ENCODE measurements around the gene WSCD2. TPM values are rescaled to one million over a fixed set of nuclear protein-coding genes. Genes with fewer than 3 reads are reported as not detected.

WSCD2 gene
- polyA plus RNA-seq, 1 donor (not counting 4 experiments of a cell fraction or from before 2014, with no cell fraction given): not detected

DNA sequence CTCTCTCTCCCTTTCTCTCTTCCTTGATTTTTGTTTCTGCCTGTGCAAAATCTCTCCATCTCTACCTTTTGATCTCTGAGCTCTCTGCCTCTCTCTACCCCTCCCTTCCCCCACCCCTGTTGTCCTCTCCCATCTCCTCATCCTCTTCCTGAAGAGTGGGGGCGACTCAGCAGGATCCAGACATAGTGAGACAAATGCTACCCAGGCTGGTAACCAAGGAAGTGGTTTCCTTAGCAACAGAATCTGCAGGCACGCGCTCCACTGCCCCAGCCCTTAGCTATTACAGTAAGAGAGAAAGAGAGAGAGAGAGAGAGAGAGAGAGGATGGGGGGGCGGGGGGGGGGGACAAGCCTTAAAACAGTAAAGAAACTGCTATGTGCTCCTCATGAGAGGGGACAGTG lies 124.5 kb downstream of the WSCD2 start:
- Histone ChIP-seq H3K4me1 (ENCODE audit: control insufficient read depth, extremely low read depth, insufficient read depth, low read length) (no peaks in the 10 kb centered on the region), H3K4me3 (ENCODE audit: control insufficient read depth in 2 of 3, extremely low read depth in 1 of 3, insufficient read depth in 2 of 3, low read depth in 1 of 3, low read length in 3 of 3) (no peak overlapping the region), H3K27me3 (ENCODE audit: control insufficient read depth, extremely low read depth, insufficient read depth, low read length) (no peaks in the 10 kb centered on the region), H3K4me2 (ENCODE audit: control insufficient read depth, extremely low read depth, insufficient read depth, low read depth, low read length) (no peak overlapping the region), H3K27ac (ENCODE audit: control insufficient read depth, insufficient read depth, low read length) (no peak overlapping the region), H2AFZ (ENCODE audit: control insufficient read depth, low read length) (no peak overlapping the region), H3K9me1 (ENCODE audit: control insufficient read depth, extremely low read depth, insufficient read depth, low read length) (no peaks in the 10 kb centered on the region), H3K36me3 (ENCODE audit: control insufficient read depth in 2 of 2, extremely low read depth in 1 of 2, insufficient read depth in 2 of 2, low read length in 2 of 2) (no peaks in the 10 kb centered on the region), H3K79me2 (ENCODE audit: control insufficient read depth, insufficient read depth, low read length) (no peaks in the 10 kb centered on the region), H3K9me3 (ENCODE audit: control insufficient read depth, low read depth, low read length) (no peaks in the 10 kb centered on the region), H3K9ac (ENCODE audit: control insufficient read depth, extremely low read depth, insufficient read depth, low read length) (no peak overlapping the region), H4K20me1 (ENCODE audit: control insufficient read depth, extremely low read depth, insufficient read depth, low read length) (no peaks in the 10 kb centered on the region)
- no peak for FAIRE-seq
- DNase-seq (ENCODE audit: low read depth, low spot score): no peak
- TF ChIP-seq EZH2 (IDR thresholded peaks at IDR 0.05; ENCODE audit: low read length) (no peak), CTCF (optimal IDR thresholded peaks at IDR 0.05 in 1 of 3, IDR thresholded peaks at IDR 0.05 in 1 of 3, conservative IDR thresholded peaks at IDR 0.05 in 1 of 3; ENCODE audit: extremely low read depth in 1 of 3, insufficient read depth in 2 of 3, low read length in 3 of 3) (no peak)
- dilution Hi-C loops (cut with MboI; ENCODE audit: extremely low pct_ligation_motif_present, low sequenced_read_pairs): no loop called here

DNA sequence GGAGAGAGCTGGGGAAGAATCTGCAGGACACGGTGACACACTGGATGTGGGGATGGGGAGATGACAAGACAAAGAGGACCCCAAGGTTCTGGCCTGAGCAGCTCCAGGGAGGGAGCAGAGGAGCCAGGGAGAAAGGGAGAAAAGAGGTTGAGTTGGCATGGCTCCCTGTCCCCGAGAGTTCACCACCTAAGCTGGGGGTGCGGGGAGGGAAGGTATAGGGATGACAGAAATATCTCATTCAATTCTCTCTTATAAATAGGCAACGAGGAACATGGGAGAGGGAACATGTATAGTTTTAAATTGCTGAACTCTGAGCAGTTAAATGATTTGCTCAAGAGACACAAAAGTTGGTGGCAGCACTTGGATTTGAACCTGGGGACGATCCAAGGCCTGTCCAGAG lies 124.9 kb downstream of the WSCD2 start:
- H3K36me3 ChIP-seq (ENCODE audit: control insufficient read depth in 2 of 2, extremely low read depth in 1 of 2, insufficient read depth in 2 of 2, low read length in 2 of 2): no peaks in the 10 kb centered on the region
- no peaks in the 10 kb centered on the region for H3K4me1 ChIP-seq (ENCODE audit: control insufficient read depth, extremely low read depth, insufficient read depth, low read length)
- FAIRE-seq: no peak
- H3K79me2 ChIP-seq (ENCODE audit: control insufficient read depth, insufficient read depth, low read length): no peaks in the 10 kb centered on the region
- H3K27me3 ChIP-seq (ENCODE audit: control insufficient read depth, extremely low read depth, insufficient read depth, low read length): no peaks in the 10 kb centered on the region
- dilution Hi-C loops (cut with MboI; ENCODE audit: extremely low pct_ligation_motif_present, low sequenced_read_pairs): no loop called here
- no peak for TF ChIP-seq CTCF (optimal IDR thresholded peaks at IDR 0.05 in 1 of 3, IDR thresholded peaks at IDR 0.05 in 1 of 3, conservative IDR thresholded peaks at IDR 0.05 in 1 of 3; ENCODE audit: extremely low read depth in 1 of 3, insufficient read depth in 2 of 3, low read length in 3 of 3)
- no peak for TF ChIP-seq EZH2 (IDR thresholded peaks at IDR 0.05; ENCODE audit: low read length)
- H2AFZ ChIP-seq (ENCODE audit: control insufficient read depth, low read length): no peak overlapping the region
- no peak overlapping the region for H3K27ac ChIP-seq (ENCODE audit: control insufficient read depth, insufficient read depth, low read length)
- H4K20me1 ChIP-seq (ENCODE audit: control insufficient read depth, extremely low read depth, insufficient read depth, low read length): no peaks in the 10 kb centered on the region
- no peak overlapping the region for H3K4me3 ChIP-seq (ENCODE audit: control insufficient read depth in 2 of 3, extremely low read depth in 1 of 3, insufficient read depth in 2 of 3, low read depth in 1 of 3, low read length in 3 of 3)
- no peak overlapping the region for H3K9ac ChIP-seq (ENCODE audit: control insufficient read depth, extremely low read depth, insufficient read depth, low read length)
- no peaks in the 10 kb centered on the region for H3K9me3 ChIP-seq (ENCODE audit: control insufficient read depth, low read depth, low read length)
- no peak overlapping the region for H3K4me2 ChIP-seq (ENCODE audit: control insufficient read depth, extremely low read depth, insufficient read depth, low read depth, low read length)
- no peak for DNase-seq (ENCODE audit: low read depth, low spot score)
- no peaks in the 10 kb centered on the region for H3K9me1 ChIP-seq (ENCODE audit: control insufficient read depth, extremely low read depth, insufficient read depth, low read length)
